ENCODE results near the gene SETDB2.

Gene SETDB2, protein sequence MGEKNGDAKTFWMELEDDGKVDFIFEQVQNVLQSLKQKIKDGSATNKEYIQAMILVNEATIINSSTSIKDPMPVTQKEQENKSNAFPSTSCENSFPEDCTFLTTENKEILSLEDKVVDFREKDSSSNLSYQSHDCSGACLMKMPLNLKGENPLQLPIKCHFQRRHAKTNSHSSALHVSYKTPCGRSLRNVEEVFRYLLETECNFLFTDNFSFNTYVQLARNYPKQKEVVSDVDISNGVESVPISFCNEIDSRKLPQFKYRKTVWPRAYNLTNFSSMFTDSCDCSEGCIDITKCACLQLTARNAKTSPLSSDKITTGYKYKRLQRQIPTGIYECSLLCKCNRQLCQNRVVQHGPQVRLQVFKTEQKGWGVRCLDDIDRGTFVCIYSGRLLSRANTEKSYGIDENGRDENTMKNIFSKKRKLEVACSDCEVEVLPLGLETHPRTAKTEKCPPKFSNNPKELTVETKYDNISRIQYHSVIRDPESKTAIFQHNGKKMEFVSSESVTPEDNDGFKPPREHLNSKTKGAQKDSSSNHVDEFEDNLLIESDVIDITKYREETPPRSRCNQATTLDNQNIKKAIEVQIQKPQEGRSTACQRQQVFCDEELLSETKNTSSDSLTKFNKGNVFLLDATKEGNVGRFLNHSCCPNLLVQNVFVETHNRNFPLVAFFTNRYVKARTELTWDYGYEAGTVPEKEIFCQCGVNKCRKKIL

DNA sequence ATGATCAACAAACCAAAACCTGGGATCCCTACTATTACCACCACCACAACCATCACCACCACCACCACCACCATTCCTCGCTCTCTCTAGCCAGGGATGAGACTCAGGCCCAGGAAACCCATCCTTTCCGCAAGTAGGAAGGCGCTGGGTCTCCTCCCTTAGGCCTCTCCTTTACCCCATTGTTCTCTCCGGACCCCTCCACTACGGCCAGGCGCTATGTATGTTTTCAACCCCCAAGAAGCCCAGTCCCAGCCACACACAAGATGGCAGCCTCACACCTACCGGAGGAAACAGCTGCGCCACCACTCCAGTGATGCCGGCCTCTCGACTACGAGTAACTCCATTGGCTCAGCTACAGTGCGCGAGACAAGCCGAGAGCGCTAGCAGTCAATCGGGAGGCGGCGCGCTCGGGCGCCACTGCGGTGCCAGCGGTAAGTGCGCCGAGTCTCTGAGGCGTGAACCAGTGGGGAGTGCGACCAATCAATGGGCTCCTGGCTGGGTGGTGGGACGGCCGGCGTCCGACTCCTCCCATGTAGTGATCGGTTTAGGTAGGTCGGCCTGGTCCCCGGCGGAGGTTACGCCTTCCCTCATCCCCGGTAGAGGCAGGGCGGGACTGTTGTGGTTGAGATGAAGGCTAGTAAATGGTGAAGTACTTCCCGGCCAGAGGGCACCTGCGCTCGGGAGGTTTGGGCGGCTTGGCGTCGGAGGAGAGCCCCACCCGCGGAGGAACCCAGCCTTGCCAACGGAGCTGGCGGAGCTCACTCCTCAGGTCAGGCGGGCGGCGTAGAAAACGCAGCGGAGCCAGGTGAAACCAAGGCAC lies at the start of gene SETDB2, which contains the start of gene CAB39L:
Gene SETDB2 (plus strand): TSS at position 571 of the 820 bp plus-strand sequence. CDS start 7,620 bp downstream, outside the sequence.
Gene CAB39L (minus strand): TSS at position 361 of the 820 bp plus-strand sequence. CDS start 61,154 bp downstream, outside the sequence.
- peak; percentile 98 for DNase-seq

DNA sequence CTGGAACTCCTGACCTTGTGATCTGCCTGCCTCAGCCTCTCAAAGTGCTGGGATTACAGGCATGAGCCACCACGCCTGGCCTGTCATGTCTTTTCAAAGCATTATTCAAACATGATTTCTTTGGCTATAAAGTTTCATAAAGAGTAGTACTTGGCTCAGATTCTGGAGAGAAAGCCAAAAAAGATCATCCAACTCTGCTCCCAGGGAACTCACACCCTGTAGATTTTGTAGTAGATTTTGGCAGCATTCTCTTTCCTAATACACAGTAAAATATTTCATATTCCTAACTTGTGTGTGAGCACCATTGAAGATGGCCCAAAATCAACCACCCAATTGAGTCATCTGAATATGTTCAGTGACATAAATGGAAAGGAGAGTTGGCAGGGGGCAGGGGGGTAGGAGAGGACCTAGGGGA lies 48.6 kb upstream of the SETDB2 start:
- no peak for DNase-seq

DNA sequence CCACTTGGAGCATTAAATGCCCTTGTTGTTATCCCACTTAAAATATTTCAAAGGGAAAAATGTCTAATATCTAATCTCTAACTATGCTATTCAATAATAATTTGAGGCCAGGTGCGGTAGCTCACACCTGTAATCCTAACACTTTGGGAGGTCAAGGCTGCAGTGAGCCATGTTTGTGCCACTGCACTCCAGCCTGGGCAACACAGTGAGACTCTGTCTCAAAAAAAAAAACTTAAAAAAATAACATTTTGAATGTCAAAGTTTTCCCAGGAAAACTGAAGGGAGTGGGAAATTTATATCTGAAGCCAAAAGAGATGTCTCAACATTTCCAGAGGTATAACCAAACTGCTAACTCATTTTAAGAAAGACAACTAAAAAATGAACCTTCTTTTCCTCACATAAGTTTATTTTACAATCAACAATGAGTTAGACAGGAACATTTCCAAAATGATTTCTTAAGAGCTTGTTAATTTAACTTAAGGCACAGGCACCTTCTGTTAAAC lies 48.1 kb upstream of the SETDB2 start:
- DNase-seq: no peak

GRCh38 chr13:49399801-49400472 lies 44.1 kb upstream of the SETDB2 start:
- DNase-seq: no peak

DNA sequence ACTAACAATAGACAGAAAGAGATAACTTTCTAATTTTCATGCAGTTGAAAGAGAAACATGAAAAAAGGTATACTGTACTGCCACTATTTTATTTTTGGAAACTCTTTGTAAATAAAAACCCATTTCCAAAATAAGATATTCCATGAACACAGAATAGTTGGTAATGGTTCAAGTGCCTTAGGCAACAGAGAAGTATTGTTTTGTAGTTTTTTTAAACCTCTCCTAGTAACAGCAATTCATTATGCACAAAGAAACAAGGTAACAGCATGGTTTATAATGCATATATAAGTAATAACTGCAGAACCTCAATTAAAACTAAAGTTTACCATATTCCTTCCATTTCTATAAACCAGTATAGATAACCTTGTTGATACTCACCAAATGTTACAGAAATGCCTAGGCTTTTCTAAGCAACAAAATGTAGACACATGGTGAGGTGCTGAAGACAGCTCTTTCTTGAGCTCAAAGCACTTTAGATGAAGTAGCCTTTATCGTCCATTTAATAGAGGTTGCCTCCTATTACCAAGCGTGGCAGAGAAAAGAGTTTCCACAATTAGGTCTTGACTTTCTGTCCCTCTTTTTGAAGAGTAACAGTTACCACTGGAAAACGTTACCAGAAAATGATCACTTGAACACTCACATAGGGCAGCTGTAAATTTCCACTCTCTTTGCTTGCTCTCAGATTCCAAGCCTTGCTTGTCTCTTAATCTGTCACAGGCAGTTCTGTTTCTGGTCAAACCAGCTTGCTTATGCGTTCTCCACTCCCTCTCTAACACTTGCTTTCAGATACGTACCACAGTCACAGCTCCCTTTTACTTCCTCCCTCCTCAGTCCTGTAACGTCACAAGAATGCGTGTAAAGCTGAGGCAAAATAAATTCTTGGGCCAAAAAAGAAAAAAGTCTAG lies 43.1 kb upstream of the SETDB2 start:
- DNase-seq: no peak

GRCh38 chr13:49403996-49404702 lies 39.9 kb upstream of the SETDB2 start:
- no peak for DNase-seq

GRCh38 chr13:49404703-49405020 lies 39.4 kb upstream of the SETDB2 start:
- no peak for DNase-seq

DNA sequence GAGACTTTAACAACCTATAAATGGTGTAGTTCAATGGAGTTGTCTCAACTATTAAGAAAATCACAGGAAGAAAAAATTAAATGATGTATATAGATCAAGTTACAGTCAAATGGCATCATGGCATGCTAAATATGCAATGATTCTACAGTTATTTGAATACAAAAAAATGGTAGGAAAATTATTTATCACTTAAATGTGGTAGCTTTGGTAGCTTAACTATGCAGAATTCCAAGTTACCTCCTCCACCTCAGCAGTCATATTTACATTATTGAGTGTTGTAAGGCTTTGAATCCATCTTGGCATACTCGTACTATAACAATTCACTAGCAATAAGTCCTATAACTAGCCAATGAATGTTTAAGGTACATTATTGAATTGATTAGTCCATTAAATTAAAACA lies 37.0 kb upstream of the SETDB2 start:
- no peak for DNase-seq

DNA sequence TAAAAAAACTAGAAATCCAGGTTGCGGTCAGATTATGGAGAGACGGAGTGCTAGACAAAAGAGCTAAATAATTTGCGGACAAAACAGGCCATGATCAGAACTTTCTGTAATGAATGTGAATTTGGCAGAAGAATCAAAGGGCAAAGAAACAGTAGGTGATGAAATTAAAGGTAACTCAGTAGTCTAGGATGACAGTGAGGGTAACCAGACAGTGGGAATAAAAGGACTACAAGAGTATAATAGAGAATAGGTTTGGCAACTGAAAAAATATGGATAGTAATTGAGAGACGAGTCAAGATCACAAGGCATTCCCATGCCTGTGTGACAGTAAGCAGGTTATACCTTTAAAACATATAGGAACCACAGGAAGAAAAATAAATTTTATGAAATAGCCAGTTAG lies 36.1 kb upstream of the SETDB2 start:
- no peak for DNase-seq

DNA sequence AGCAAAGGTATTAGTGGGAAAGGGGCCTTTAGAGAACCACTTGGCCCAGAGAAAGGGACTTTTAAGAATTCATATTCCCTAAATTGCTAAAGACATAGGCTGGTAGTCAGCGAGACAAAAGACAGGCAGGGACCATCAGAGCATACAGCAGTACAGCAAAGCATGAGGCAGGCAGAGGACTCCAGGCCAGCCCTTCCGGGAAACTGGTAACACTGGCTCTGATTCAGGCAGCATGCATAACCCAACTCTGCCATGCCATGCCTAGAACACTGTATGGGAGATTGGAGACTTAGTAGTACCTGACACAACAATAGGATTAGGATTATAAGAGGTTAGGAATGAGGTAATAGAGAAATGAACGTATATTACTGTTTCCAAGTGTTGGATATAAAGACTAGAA lies 35.1 kb upstream of the SETDB2 start:
- no peak for DNase-seq

DNA sequence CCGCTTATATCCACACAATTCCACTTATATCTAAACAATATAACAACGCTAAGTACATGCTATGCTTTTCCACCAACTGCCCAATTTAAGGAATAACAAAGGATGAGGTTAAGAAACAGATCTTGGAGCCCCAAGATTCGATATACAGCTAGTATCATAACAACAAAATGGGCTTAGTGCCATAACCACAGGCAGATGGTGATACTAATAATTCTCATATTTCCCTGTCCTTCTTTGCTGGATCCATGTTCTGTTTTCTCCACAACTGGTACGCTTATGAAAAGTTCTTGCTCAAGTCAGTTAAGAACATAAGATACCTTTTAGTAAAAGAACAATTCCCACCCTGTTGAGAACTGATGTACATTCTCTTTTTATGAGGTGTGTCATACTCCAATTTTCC lies 34.1 kb upstream of the SETDB2 start:
- DNase-seq: no peak

GRCh38 chr13:49410477-49410876 lies 33.6 kb upstream of the SETDB2 start:
- DNase-seq: no peak

DNA sequence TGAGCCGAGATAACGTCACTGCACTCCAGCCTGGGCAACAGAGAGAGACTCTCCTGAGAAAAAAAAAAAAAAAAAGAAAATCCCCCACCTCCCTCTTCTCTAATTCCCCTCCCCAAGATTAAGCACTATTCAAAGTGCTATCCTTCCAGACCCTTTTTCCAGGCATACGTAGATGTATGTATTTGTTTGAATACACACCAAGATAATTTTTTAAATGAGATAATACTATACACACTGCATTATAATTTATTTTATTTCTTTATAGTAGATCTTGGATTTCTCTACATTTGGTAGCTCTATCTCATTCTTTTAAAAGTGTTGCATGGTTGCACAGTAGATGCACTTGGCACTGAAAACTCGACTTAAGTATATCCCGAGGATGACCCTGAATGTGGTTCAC lies 32.7 kb upstream of the SETDB2 start:
- DNase-seq: no peak

DNA sequence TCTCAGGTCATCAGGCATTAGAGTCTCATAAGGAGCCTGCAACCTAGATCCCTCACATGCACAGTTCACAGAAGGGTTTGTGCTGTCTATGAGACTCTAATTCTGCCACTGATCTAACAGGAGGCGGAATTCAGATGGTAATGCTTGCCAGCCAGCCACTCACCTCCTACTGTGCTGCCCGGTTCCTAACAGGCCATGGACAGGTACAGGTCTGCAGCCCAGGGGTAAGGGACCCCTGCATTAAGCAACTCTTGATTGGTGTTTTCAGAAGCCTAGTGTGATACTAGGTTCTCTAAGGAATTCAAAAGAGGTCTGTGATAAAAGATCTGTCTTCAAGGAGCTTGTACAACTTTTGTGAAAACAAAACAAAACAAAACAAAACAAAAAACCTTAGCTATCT lies 31.3 kb upstream of the SETDB2 start:
- no peak for DNase-seq

DNA sequence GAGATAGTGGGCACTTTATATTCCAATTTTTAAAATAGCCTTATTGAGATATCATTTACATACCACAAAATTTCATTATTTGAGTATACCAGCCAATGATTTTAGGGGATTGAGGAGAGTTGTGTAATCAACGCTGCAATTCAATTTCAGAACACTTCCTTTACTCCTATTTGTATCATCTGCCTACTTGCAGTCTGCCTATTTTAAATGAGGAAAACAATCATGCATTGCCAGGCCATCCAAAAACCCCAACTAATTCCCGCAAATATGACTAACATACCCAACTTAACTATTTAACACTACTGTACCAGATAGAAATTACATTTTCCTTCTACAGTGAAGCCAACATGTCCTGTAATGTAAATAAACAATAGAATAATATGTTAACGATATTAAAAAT lies 26.9 kb upstream of the SETDB2 start:
- DNase-seq: no peak

- DNase-seq: no peak
Observed at GRCh38 chr13:49418206-49418605, 25.9 kb upstream of the SETDB2 start.

- no peak for DNase-seq
Observed at GRCh38 chr13:49419276-49419675, 24.8 kb upstream of the SETDB2 start.

DNA sequence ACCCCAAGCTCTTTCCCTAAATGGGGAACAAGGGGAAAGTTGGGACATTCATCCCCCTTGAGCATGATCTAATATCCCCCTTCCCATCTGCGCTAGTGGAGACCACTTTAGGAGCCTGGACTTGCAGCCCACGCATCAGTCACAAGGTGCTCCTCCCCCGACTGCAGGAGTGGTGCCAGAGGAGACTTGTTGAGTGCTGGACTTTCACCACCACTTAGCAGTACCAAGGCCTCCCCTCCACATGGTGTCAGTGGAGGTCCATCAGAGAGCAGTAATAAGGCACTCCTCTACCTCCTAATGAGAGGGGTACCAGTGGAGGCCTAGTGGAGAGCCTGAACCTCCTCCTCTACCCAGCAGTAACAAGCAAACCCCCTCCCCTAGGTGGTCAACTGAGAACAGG lies 22.7 kb upstream of the SETDB2 start:
- peak; percentile 24 for DNase-seq

- no peak for DNase-seq
Observed at GRCh38 chr13:49424011-49424560, 20.0 kb upstream of the SETDB2 start.

DNA sequence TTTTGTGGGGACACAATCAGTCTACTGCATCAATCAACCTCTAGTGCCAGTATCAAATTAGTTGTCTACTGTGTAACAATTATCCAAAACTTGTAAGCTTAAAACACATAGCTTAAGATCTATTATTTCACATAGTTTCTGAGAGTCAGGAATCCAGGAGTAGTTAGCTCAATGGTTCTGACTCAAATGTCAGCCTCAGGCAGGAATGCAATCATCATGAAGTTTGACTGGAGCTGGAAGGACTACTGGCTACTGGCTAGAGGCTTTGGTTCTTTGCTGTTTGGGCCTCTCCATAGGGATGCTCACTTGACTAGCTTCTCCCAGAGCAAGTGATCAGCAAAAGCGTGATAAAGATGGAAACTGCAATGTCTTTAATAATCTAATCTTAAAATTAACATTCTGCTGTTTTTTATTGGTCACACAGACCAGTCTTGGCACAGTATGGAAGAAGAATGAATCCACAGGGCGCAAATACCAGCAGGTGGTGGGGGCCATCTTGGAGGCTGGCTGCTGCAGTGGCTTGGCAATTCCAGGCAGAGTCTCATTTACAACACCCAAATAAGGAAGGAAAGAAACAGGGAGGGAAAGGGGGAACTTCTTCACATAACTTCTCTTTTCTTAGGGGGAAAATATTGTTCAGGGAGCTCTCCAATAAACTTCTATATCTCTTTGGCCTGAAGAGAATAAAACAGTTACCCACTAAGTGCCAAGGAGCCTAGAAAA lies 15.9 kb upstream of the SETDB2 start:
- DNase-seq: no peak
